Measurements from ENCODE around the gene POFUT2. TPM values are rescaled to one million over a fixed set of nuclear protein-coding genes. Genes with fewer than 3 reads are reported as not detected.

POFUT2 gene
- total RNA-seq, 1 donor from 2014 or later: 62.5 TPM

- H3K9me3 Mint-ChIP-seq: no peaks in the 10 kb centered on the region
- H3K4me1 Mint-ChIP-seq: peaks cover 8% of the 10 kb centered on the region
- DNase-seq (ENCODE audit: low spot score in 2 of 2, unreplicated experiment in 2 of 2): no peak
- no peak for TF ChIP-seq CTCF (IDR thresholded peaks at IDR 0.05; ENCODE audit: unreplicated experiment)
- no peak overlapping the region for H3K27ac Mint-ChIP-seq
- no peaks in the 10 kb centered on the region for H3K27me3 Mint-ChIP-seq (ENCODE audit: low read depth)
- H3K36me3 Mint-ChIP-seq: peaks cover 27% of the 10 kb centered on the region
- no peak overlapping the region for H3K4me3 Mint-ChIP-seq
These were observed 5.2 kb downstream of the POFUT2 start for GRCh38 chr21:45282283-45283034.

- TF ChIP-seq CTCF (IDR thresholded peaks at IDR 0.05; ENCODE audit: unreplicated experiment): no peak
- Mint-ChIP-seq H3K4me1 (peaks cover 7% of the 10 kb centered on the region), H3K4me3 (no peak overlapping the region), H3K9me3 (no peaks in the 10 kb centered on the region), H3K27me3 (ENCODE audit: low read depth) (no peaks in the 10 kb centered on the region), H3K36me3 (peaks cover 27% of the 10 kb centered on the region), H3K27ac (no peak overlapping the region)
- no peak for DNase-seq (ENCODE audit: low spot score in 2 of 2, unreplicated experiment in 2 of 2)
These were observed 6.0 kb downstream of the POFUT2 start for GRCh38 chr21:45281411-45282282.

GRCh38 chr21:45280969-45281368, 6.7 kb downstream of the POFUT2 start:
- H3K4me3 Mint-ChIP-seq: no peak overlapping the region
- no peak for DNase-seq (ENCODE audit: low spot score in 2 of 2, unreplicated experiment in 2 of 2)
- no peaks in the 10 kb centered on the region for H3K27me3 Mint-ChIP-seq (ENCODE audit: low read depth)
- no peak overlapping the region for H3K27ac Mint-ChIP-seq
- TF ChIP-seq CTCF (IDR thresholded peaks at IDR 0.05; ENCODE audit: unreplicated experiment): no peak
- peaks cover 3% of the 10 kb centered on the region for H3K4me1 Mint-ChIP-seq
- H3K9me3 Mint-ChIP-seq: no peaks in the 10 kb centered on the region
- H3K36me3 Mint-ChIP-seq: peaks cover 31% of the 10 kb centered on the region

- peaks cover 27% of the 10 kb centered on the region for H3K36me3 Mint-ChIP-seq
- no peak overlapping the region for H3K27ac Mint-ChIP-seq
- no peak for TF ChIP-seq CTCF (IDR thresholded peaks at IDR 0.05; ENCODE audit: unreplicated experiment)
- H3K27me3 Mint-ChIP-seq (ENCODE audit: low read depth): no peaks in the 10 kb centered on the region
- H3K4me3 Mint-ChIP-seq: no peak overlapping the region
- no peaks in the 10 kb centered on the region for H3K4me1 Mint-ChIP-seq
- H3K9me3 Mint-ChIP-seq: peaks cover 3% of the 10 kb centered on the region
- DNase-seq (ENCODE audit: low spot score in 2 of 2, unreplicated experiment in 2 of 2): peak in 1 of 2 experiments; percentile 30
These were observed 7.4 kb downstream of the POFUT2 start for GRCh38 chr21:45280178-45280821.

GRCh38 chr21:45279446-45280177, 8.1 kb downstream of the POFUT2 start:
- no peaks in the 10 kb centered on the region for H3K4me1 Mint-ChIP-seq
- peaks cover 4% of the 10 kb centered on the region for H3K9me3 Mint-ChIP-seq
- H3K27ac Mint-ChIP-seq: no peak overlapping the region
- H3K27me3 Mint-ChIP-seq (ENCODE audit: low read depth): no peaks in the 10 kb centered on the region
- H3K36me3 Mint-ChIP-seq: peaks cover 23% of the 10 kb centered on the region
- DNase-seq (ENCODE audit: low spot score in 2 of 2, unreplicated experiment in 2 of 2): no peak
- H3K4me3 Mint-ChIP-seq: no peak overlapping the region
- TF ChIP-seq CTCF (IDR thresholded peaks at IDR 0.05; ENCODE audit: unreplicated experiment): no peak
